Body of pancreas (tissue), 4 donors: ENCODE data around the gene ABI2.

Source experiments
- POLR2A ChIP-seq, 3 donors: fragments of 450-650 bp; IDR thresholded peaks; one replicate each; pipeline ENCODE4 v1.6.1; 2016; ENCODE audit warnings: antibody characterized with exemption in 3 of 3, mild to moderate bottlenecking in 2 of 3
- TF ChIP-seq, protein P1 (sequence below), 7 experiments: fragments of 450-650 bp in 4 of 7; fragments of 200-600 bp in 3 of 7; sonication (generic) in 3 of 7; IDR thresholded peaks; one replicate each; pipeline ENCODE4 v1.5.1; 2016 to 2019; ENCODE audit warnings: antibody characterized with exemption in 7 of 7

DNA sequence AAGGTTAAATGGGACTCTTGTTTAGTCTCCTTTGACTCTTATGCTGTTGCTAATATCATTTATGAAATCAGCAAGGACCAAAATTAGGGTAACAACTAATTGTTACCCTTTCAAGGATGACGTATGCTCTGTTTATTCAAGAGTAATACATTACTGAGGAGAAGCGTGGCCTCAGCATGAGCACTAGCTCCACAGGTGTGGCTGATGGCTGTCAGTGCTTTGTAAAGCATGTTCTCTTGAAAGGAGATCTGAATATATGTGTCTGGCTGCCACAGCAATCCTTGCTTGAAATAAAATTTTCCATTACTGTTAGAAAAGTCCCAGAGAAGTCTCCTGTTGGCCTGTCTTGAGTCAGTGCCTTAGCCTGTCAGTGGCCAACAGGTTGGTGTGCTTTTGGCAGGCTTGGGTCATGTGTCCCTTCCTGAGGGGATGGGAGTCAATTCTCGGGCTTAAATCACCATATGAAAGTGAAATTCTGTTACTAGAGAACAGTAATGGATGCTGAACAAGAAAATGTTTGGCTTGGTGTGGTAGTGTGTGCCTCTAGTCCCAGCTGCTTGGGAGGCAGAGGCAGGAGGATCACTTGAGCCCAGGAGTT is 32.7 kb downstream of the ABI2 start:
- no peak for TF ChIP-seq POLR2A (IDR thresholded peaks at IDR 0.05)
- TF ChIP-seq, protein P1, sequence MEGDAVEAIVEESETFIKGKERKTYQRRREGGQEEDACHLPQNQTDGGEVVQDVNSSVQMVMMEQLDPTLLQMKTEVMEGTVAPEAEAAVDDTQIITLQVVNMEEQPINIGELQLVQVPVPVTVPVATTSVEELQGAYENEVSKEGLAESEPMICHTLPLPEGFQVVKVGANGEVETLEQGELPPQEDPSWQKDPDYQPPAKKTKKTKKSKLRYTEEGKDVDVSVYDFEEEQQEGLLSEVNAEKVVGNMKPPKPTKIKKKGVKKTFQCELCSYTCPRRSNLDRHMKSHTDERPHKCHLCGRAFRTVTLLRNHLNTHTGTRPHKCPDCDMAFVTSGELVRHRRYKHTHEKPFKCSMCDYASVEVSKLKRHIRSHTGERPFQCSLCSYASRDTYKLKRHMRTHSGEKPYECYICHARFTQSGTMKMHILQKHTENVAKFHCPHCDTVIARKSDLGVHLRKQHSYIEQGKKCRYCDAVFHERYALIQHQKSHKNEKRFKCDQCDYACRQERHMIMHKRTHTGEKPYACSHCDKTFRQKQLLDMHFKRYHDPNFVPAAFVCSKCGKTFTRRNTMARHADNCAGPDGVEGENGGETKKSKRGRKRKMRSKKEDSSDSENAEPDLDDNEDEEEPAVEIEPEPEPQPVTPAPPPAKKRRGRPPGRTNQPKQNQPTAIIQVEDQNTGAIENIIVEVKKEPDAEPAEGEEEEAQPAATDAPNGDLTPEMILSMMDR (IDR thresholded peaks at IDR 0.05): no peak
